Liver (tissue), 9 donors: ENCODE results near the gene UBR4. TPM values are rescaled to one million over a fixed set of nuclear protein-coding genes. Genes with fewer than 3 reads are reported as not detected.

Source experiments
- DNase-seq: peaks from one replicate; pipeline ENCODE4 v3.0.0-alpha.2; 2017; ENCODE audit warnings: low spot score
- H3K27ac ChIP-seq, 2 donors: one replicate each; pipeline ENCODE4 v1.7.0; 2013; ENCODE audit warnings: inconsistent platforms in 2 of 2, low read length in 2 of 2, control low read depth in 1 of 2, low read depth in 1 of 2, mild to moderate bottlenecking in 1 of 2
- H3K27me3 ChIP-seq, 4 donors: one replicate each; pipeline versions ENCODE4 v1.6.1 to v1.7.0; 2013; ENCODE audit warnings: low read length in 3 of 4, inconsistent platforms in 1 of 4, mild to moderate bottlenecking in 1 of 4, moderate library complexity in 1 of 4; ENCODE audit not compliant: control insufficient read depth in 4 of 4, insufficient read depth in 4 of 4
- H3K36me3 ChIP-seq, 4 donors: one replicate each; pipeline versions ENCODE4 v1.6.1 to v1.7.0; 2013; ENCODE audit warnings: low read length in 3 of 4, mild to moderate bottlenecking in 3 of 4, low read depth in 1 of 4, moderate library complexity in 1 of 4; ENCODE audit not compliant: control insufficient read depth in 4 of 4, insufficient read depth in 3 of 4
- H3K4me1 ChIP-seq, 4 donors: one replicate each; pipeline versions ENCODE4 v1.6.1 to v1.7.0; 2013; ENCODE audit warnings: low read length in 3 of 4, mild to moderate bottlenecking in 3 of 4, moderate library complexity in 1 of 4; ENCODE audit not compliant: control insufficient read depth in 4 of 4, insufficient read depth in 4 of 4
- H3K4me3 ChIP-seq, 3 donors: one replicate each; pipeline versions ENCODE4 v1.6.1 to v1.7.0; 2013; ENCODE audit warnings: low read length in 3 of 3, control low read depth in 1 of 3, low read depth in 1 of 3, mild to moderate bottlenecking in 1 of 3
- H3K9ac ChIP-seq, 2 donors: one replicate each; pipeline ENCODE4 v1.7.0; 2013; ENCODE audit warnings: low read length in 2 of 2, mild to moderate bottlenecking in 2 of 2, moderate library complexity in 2 of 2, control low read depth in 1 of 2, low read depth in 1 of 2
- H3K9me3 ChIP-seq, 4 donors: one replicate each; pipeline versions ENCODE4 v1.6.1 to v1.7.0; 2013; ENCODE audit warnings: low read length in 3 of 4; ENCODE audit not compliant: control insufficient read depth in 4 of 4
- ATF3 ChIP-seq: IDR thresholded peaks from 2 replicates; pipeline ENCODE4 v1.6.1; 2016; ENCODE audit warnings: antibody characterized with exemption
- CTCF ChIP-seq: fragments of 150-350 bp; IDR thresholded peaks from 2 replicates; pipeline ENCODE4 v1.5.1; 2017; ENCODE audit warnings: improper control_type of control experiment, low read depth, low read length; ENCODE audit not compliant: missing input control
- EGR1 ChIP-seq, 2 donors: IDR thresholded peaks; 2 replicates each; pipeline ENCODE4 v1.6.1; 2016 to 2018; ENCODE audit warnings: antibody characterized with exemption in 2 of 2, low read depth in 2 of 2
- FOXA1 ChIP-seq: IDR thresholded peaks from 2 replicates; pipeline ENCODE4 v1.6.1; 2016; ENCODE audit warnings: antibody characterized with exemption
- FOXA2 ChIP-seq: IDR thresholded peaks from 2 replicates; pipeline ENCODE4 v1.6.1; 2016; ENCODE audit warnings: antibody characterized with exemption
- HNF4A ChIP-seq, 2 donors: conservative IDR thresholded peaks; 2 replicates each; pipeline ENCODE4 v1.6.1; 2016; ENCODE audit warnings: antibody characterized with exemption in 2 of 2, mild to moderate bottlenecking in 2 of 2
- HNF4G ChIP-seq: IDR thresholded peaks from 2 replicates; pipeline ENCODE4 v1.6.1; 2016; ENCODE audit warnings: antibody characterized with exemption
- JUND ChIP-seq, 2 donors: IDR thresholded peaks; 2 replicates each; pipeline ENCODE4 v1.6.1; 2016; ENCODE audit warnings: antibody characterized with exemption in 2 of 2
- MAX ChIP-seq: IDR thresholded peaks from 2 replicates; pipeline ENCODE4 v1.6.1; 2016; ENCODE audit warnings: antibody characterized with exemption
- NR2F2 ChIP-seq: IDR thresholded peaks from 2 replicates; pipeline ENCODE4 v1.6.1; 2016; ENCODE audit warnings: antibody characterized with exemption
- RAD21 ChIP-seq, 2 donors: IDR thresholded peaks; 2 replicates each; pipeline ENCODE4 v1.6.1; 2016; ENCODE audit warnings: antibody characterized with exemption in 2 of 2, mild to moderate bottlenecking in 2 of 2
- REST ChIP-seq: IDR thresholded peaks from 2 replicates; pipeline ENCODE4 v1.6.1; 2016; ENCODE audit warnings: antibody characterized with exemption, mild to moderate bottlenecking
- SP1 ChIP-seq: IDR thresholded peaks from 2 replicates; pipeline ENCODE4 v1.6.1; 2018; ENCODE audit warnings: antibody characterized with exemption, mild to moderate bottlenecking
- TAF1 ChIP-seq: conservative IDR thresholded peaks from 2 replicates; pipeline ENCODE4 v1.6.1; 2016; ENCODE audit warnings: antibody characterized with exemption, mild to moderate bottlenecking
- YY1 ChIP-seq: IDR thresholded peaks from 2 replicates; pipeline ENCODE4 v1.6.1; 2016; ENCODE audit warnings: antibody characterized with exemption, mild to moderate bottlenecking
- WGBS: extraction: QIAGEN DNeasy Blood & Tissue Kit; methylation state at CpG from one replicate; pipeline ENCODE4 v1.1.7; 2013; 5-methylcytosine and 5-hydroxymethylcytosine counted together
- polyA plus RNA-seq, 2 donors: library from polyadenylated mRNA; stranded (reverse) in 1 of 2; unstranded in 1 of 2; fragments of 200-250 nt in 1 of 2; fragments of >200 nt in 1 of 2; fragmentation: Nextera tagmentation in 1 of 2; extraction: Ambion mirVana in 1 of 2; gene quantifications; one replicate each; pipeline versions ENCODE4 v1.2.1 to v1.2.3, GENCODE V29; 2013 to 2015
- total RNA-seq, 2 donors: library from RNA; depleted of rRNA; stranded (reverse); fragments of >200 nt; gene quantifications; one replicate each; pipeline ENCODE4 v1.2.3, GENCODE V29; 2014
- donor health status: healthy.
- donor health status: healthy.
- donor health status: healthy.
- donor health status: healthy.
- donor health status: healthy.

UBR4 gene
- total and polyA plus RNA-seq, 4 donors = 45.4 to 156 (median 86.9) TPM

GRCh38 chr1:19167140-19167539 is 42.9 kb downstream of the UBR4 start (continued):
- no peak for TF ChIP-seq SP1
- TF ChIP-seq ATF3 = no peak
- TF ChIP-seq NR2F2 = no peak
- TF ChIP-seq MAX = no peak
- no peak for TF ChIP-seq TAF1
- no peak for TF ChIP-seq JUND (IDR thresholded peaks at IDR 0.05)
- TF ChIP-seq REST = no peak
- no peak for TF ChIP-seq FOXA2
- no peak for TF ChIP-seq EGR1 (IDR thresholded peaks at IDR 0.05; ENCODE audit: low read depth in 2 of 2)

- TF ChIP-seq JUND (IDR thresholded peaks at IDR 0.05) = no peak
- TF ChIP-seq REST = peak; percentile 18
- peak; percentile 47 for TF ChIP-seq MAX
- TF ChIP-seq HNF4A (conservative IDR thresholded peaks at IDR 0.05) = peak; percentile 43 to 50
- no peak for TF ChIP-seq YY1
- TF ChIP-seq SP1 = no peak
- TF ChIP-seq FOXA1 = no peak
- no peak for DNase-seq
- H3K4me1 ChIP-seq = peaks cover 0 to 12% (median 8%) of the 10 kb centered on the region in 4 donors
- peaks cover 21 to 92% (median 88%) of the 10 kb centered on the region in 4 donors for H3K36me3 ChIP-seq
- H3K4me3 ChIP-seq = no peak overlapping the region
- H3K27me3 ChIP-seq = no peaks in the 10 kb centered on the region
- WGBS = 31% methylated on average over 3 of the region's 3 CpGs
- no peak overlapping the region for H3K9ac ChIP-seq
- H3K9me3 ChIP-seq = no peaks in the 10 kb centered on the region
- H3K27ac ChIP-seq = peak overlapping the region; percentile 14 to 31
Observed at GRCh38 chr1:19166066-19166465, 44.0 kb downstream of the UBR4 start.

GRCh38 chr1:19165501-19165900 is 44.6 kb downstream of the UBR4 start:
- H3K27me3 ChIP-seq = no peaks in the 10 kb centered on the region
- H3K9ac ChIP-seq = no peak overlapping the region
- no peaks in the 10 kb centered on the region for H3K9me3 ChIP-seq
- peaks cover 27 to 92% (median 88%) of the 10 kb centered on the region in 4 donors for H3K36me3 ChIP-seq
- H3K4me3 ChIP-seq = no peak overlapping the region
- WGBS = 65% methylated on average over 3 of the region's 3 CpGs
- no peak for DNase-seq
- H3K4me1 ChIP-seq = peaks cover 0 to 12% (median 8%) of the 10 kb centered on the region in 4 donors
- H3K27ac ChIP-seq = peak overlapping the region; percentile 14 to 31
- TF ChIP-seq FOXA1 (no peak), REST (no peak), HNF4G (no peak), NR2F2 (no peak), YY1 (no peak), RAD21 (IDR thresholded peaks at IDR 0.05) (no peak), CTCF (no peak)
